GM12874 (cell line): Measurements from ENCODE around the gene TIMM17A.

Source experiments
- CTCF ChIP-seq: IDR thresholded peaks from 2 replicates; pipeline ENCODE4 v1.5.1; 2011; ENCODE audit warnings: low read depth, mild to moderate bottlenecking, control low read depth, low read length, moderate library complexity; ENCODE audit not compliant: insufficient read depth

TIMM17A gene

DNA sequence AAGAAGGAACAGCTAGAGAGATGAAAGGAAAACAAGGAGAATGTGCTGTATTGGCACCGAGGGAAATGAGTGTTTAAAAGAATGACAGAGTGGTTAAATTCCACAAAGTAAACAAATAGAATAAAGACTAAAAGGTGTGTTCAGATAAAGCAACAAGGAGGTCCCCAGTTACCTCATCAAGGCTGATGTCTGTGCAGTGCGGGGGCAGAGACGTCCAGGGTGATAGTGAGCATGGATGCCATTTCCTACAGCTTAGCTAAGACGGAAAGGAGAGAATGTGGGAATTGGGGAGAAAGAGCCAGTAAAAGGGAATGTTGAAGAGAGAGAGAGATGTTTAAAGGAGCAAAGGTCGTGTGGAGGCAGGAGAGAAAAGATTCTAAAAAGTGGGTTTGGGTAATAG, 24.5 kb upstream of the TIMM17A start:
- no peak for TF ChIP-seq CTCF

GRCh38 chr1:201933840-201934430, 21.4 kb upstream of the TIMM17A start:
- TF ChIP-seq CTCF = no peak

DNA sequence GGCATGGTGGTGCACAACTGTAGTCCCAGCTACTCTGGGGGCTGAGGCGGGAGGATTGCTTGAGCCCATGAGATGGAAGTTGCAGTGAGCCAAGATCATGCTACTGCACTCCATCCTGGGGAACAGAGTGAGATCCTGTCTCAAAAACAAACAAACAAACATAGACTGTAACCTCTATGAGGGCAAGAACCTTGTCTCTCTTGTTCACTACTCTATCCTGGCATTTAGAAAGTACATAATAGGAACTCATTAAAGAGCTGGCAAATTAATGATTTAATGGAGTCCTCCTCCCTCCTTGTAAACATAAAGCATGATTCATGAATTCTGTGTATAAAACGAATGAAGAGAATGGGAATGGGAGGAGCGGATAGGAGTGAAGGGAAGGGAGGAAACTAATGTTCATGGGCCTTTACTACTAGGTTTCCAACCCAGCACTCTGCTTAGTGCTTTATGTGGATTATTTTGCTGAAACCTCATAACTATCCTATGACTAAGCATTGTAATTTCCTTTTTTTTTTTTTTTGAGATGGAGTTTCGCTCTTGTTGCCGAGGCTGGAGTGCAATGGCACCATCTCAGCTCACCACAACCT, 17.6 kb upstream of the TIMM17A start:
- no peak for TF ChIP-seq CTCF

- no peak for TF ChIP-seq CTCF
Observed at GRCh38 chr1:201938440-201939035, 16.8 kb upstream of the TIMM17A start.

DNA sequence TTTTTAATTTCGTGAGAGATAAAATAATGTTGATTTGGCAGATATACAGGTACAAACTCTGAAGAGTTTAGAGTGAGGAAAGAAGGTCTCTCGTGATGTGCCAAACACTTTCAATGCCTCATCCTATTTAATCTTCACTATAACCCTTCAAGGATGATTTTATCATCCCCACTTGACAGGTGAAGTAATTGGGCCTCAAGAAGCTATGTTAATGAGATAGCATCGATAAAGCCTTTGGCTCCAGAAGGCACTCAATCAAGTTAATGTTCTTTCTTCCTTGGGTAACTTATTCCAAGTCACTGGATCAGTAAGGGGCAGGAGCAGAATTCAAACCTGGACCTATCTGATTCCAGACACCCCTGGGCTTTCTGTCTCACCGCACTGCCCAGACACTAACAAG, 16.2 kb upstream of the TIMM17A start:
- no peak for TF ChIP-seq CTCF

DNA sequence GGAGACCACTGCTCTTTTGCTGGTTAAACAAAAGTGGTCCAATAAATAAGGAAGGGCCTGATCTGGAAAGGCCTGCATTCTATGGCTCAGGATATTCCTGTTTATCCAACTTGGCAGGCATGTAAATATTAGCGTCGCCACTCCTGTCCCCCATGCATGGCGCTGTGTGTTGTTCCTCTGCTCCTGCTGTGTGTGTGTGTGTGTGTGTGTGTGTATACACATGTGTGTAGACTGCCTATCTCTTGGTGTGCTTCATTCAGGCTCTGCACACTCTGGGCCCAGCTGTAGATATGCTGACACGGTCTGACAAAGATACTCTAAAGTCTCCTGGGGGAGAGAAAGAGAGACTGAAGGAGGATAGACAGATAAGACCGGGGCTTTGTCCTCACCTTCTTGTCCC, 15.7 kb upstream of the TIMM17A start:
- no peak for TF ChIP-seq CTCF

- TF ChIP-seq CTCF = no peak
Observed at GRCh38 chr1:201941420-201942128, 13.7 kb upstream of the TIMM17A start.
